Heart right ventricle (tissue), 16 donors: ENCODE data around the gene RAMP1. TPM values are rescaled to one million over a fixed set of nuclear protein-coding genes. Genes with fewer than 3 reads are reported as not detected.

Source experiments
- ATAC-seq, 8 donors: fragments of 200-7000 bp; cut with Tn5 transposase; one replicate each; pipeline ENCODE4 v1.9.1; 2020; ENCODE audit warnings: mild to moderate bottlenecking in 8 of 8, moderate library complexity in 8 of 8, moderate number of reproducible peaks in 1 of 8
- DNase-seq, 2 donors: peaks; one replicate each; pipeline ENCODE4 v3.0.0-alpha.2; 2020
- H3K27ac ChIP-seq, 10 donors: fragments of 200-600 bp; sonication (generic) in 2 of 10; one replicate each; pipeline versions ENCODE4 v1.5.0 to v1.8.0; 2020 to 2022; ENCODE audit warnings: mild to moderate bottlenecking in 3 of 10
- H3K27me3 ChIP-seq, 7 donors: fragments of 200-600 bp; one replicate each; pipeline ENCODE4 v1.8.0; 2021 to 2022; ENCODE audit warnings: mild to moderate bottlenecking in 2 of 7
- H3K36me3 ChIP-seq, 9 donors: fragments of 200-600 bp; sonication (generic) in 1 of 9; one replicate each; pipeline versions ENCODE4 v1.5.0 to v1.8.0; 2020 to 2022; ENCODE audit warnings: mild to moderate bottlenecking in 2 of 9
- H3K4me1 ChIP-seq, 9 donors: fragments of 200-600 bp; sonication (generic) in 1 of 9; one replicate each; pipeline versions ENCODE4 v1.5.0 to v1.8.0; 2020 to 2022; ENCODE audit warnings: mild to moderate bottlenecking in 4 of 9
- H3K4me3 ChIP-seq, 10 donors: fragments of 200-600 bp; sonication (generic) in 2 of 10; one replicate each; pipeline versions ENCODE4 v1.5.0 to v1.8.0; 2020 to 2022; ENCODE audit warnings: mild to moderate bottlenecking in 7 of 10, moderate library complexity in 2 of 10
- H3K9me3 ChIP-seq, 11 donors: fragments of 200-600 bp in 10 of 11; sonication (generic) in 2 of 11; one replicate each; pipeline versions ENCODE4 v1.5.0 to v1.8.0; 2013 to 2022; ENCODE audit warnings: mild to moderate bottlenecking in 2 of 11, control low read depth in 1 of 11, moderate library complexity in 1 of 11
- WGBS, 2 donors: extraction: QIAGEN DNeasy Blood & Tissue Kit; methylation state at CpG; one replicate each; pipeline ENCODE4 v1.1.7; 2013; ENCODE audit warnings: inconsistent platforms in 1 of 2; 5-methylcytosine and 5-hydroxymethylcytosine counted together
- intact Hi-C, 10 donors: fragments of 100-400 bp; cut with DNase I; formaldehyde crosslinking; loops; one replicate each; pipeline versions ENCODE4 v1.11.1 to v1.14.2; 2022
- polyA plus RNA-seq, 2 donors: library from polyadenylated mRNA; stranded (reverse); fragments of 200-250 nt; gene quantifications; one replicate each; pipeline ENCODE4 v1.2.3, GENCODE V29; 2013
- total RNA-seq, 10 donors: library from RNA; stranded (reverse); fragmentation: NEBNext Ultra II Directional in 3 of 10; extraction: Animal tissue kit (Norgen Biotek cat#: 25700) in 3 of 10; gene quantifications; one replicate each; pipeline versions ENCODE4 v1.2.1 to v1.2.4, GENCODE V29; 2021 to 2023
- TF ChIP-seq, protein P1 (sequence below), 9 donors: fragments of 200-600 bp; sonication (generic) in 2 of 9; IDR thresholded peaks; one replicate each; pipeline versions ENCODE4 v1.5.0 to v1.8.0; 2021 to 2022; ENCODE audit warnings: antibody characterized with exemption in 9 of 9, mild to moderate bottlenecking in 5 of 9, moderate library complexity in 1 of 9
- donor health status: Arrhythmogenic right ventricular cardiomyopathy.
- donor health status: ischemic (EF 13 %, LVEDD 7.1; RV severe dilation, severe dysfunction).
- donor health status: healthy with polysubstance abuse.
- donor health status: DM: no; HTN: yes; CAD: no.
- donor health status: DM: no; HTN: no; CAD: no.
- donor health status: ischemic (EF 25% LVEDD 6.9; RV normal size, moderate dysfunction).
- donor health status: ischemic (EF 25% LVEDD 5.7; RV mildly dilated, moderate dysfunction).
- donor health status: healthy.
- donor health status: DM: yes; HTN: yes; CAD: no.
- donor health status: Ischemic cardiomyopathy.
- donor health status: ischemic (EF 35%, LVEDD 5.7; RV mildly dilated, moderate dysfunction).
- donor health status: nonischemic (EF 11% LVEDD 7.7; RV severe dilation, severe dysfunction).
- donor health status: DM: yes; HTN: yes; CAD: no.
- donor health status: PGD.
- donor health status: ischemic (EF 29% LVEDD 5.4; RV normal size, mild dysfunction).
- donor health status: nonischemic (EF 23%, LVEDD 6.1; RV moderate dilation, normal function).

The RAMP1 gene
- total and polyA plus RNA-seq, 12 donors: 52.7 to 1,549 (median 178) TPM

DNA sequence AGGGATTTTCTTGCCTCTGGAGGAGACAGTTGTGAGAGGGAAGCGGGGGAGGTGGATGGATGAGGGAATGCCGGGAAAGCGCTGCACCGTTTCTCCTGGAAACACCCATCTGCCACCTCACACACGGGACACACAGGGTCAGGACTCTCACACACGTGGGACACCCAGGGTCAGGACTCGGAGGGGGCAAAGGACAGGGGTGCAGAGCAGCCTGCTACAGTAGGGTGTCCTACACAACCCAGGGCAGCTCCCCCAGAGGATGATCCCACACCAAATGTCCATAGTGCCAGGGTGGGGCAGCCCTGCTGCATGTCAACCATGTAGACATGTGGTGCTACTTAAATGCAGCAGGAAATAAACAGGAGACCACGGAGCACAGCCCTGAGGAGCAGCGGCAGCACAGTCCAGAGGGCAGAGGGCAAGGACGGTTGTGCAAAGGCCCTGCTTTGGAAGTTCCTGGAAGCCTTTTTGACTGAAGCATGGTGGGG, 5.1 kb downstream of the RAMP1 start:
- H3K4me1 ChIP-seq: peaks cover 0 to 55% (median 19%) of the 10 kb centered on the region in 9 donors
- peak in 4 of 8 donors; percentile 1 to 40 (median 3) for ATAC-seq
- no peaks in the 10 kb centered on the region for H3K9me3 ChIP-seq
- peak overlapping the region; percentile 46 to 94 (median 86) for H3K27ac ChIP-seq
- WGBS, 2 donors: 53 to 59% methylated on average over 10 of the region's 10 CpGs
- no peak overlapping the region for H3K4me3 ChIP-seq
- intact Hi-C loops: loop anchor here in 6 of 10 donors (5.0 to 10.0 kb wide), 4 partner anchors 33 to 390 kb away; partner anchors contain the start of gene UBE2F (in 1 of the 6)
- no peak for DNase-seq
- TF ChIP-seq, protein P1, sequence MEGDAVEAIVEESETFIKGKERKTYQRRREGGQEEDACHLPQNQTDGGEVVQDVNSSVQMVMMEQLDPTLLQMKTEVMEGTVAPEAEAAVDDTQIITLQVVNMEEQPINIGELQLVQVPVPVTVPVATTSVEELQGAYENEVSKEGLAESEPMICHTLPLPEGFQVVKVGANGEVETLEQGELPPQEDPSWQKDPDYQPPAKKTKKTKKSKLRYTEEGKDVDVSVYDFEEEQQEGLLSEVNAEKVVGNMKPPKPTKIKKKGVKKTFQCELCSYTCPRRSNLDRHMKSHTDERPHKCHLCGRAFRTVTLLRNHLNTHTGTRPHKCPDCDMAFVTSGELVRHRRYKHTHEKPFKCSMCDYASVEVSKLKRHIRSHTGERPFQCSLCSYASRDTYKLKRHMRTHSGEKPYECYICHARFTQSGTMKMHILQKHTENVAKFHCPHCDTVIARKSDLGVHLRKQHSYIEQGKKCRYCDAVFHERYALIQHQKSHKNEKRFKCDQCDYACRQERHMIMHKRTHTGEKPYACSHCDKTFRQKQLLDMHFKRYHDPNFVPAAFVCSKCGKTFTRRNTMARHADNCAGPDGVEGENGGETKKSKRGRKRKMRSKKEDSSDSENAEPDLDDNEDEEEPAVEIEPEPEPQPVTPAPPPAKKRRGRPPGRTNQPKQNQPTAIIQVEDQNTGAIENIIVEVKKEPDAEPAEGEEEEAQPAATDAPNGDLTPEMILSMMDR (IDR thresholded peaks at IDR 0.05): no peak
- H3K36me3 ChIP-seq: no peaks in the 10 kb centered on the region
- peaks cover 0 to 44% (median 26%) of the 10 kb centered on the region in 7 donors for H3K27me3 ChIP-seq

GRCh38 chr2:237864940-237865622, 5.7 kb downstream of the RAMP1 start:
- Histone ChIP-seq H3K4me3 (no peak overlapping the region), H3K36me3 (no peaks in the 10 kb centered on the region), H3K27me3 (peaks cover 0 to 38% (median 20%) of the 10 kb centered on the region in 7 donors), H3K27ac (peak overlapping the region in 9 of 10 donors; percentile 52 to 94 (median 89)), H3K4me1 (peaks cover 0 to 56% (median 22%) of the 10 kb centered on the region in 9 donors), H3K9me3 (no peaks in the 10 kb centered on the region)
- intact Hi-C loops: loop anchor here in 6 of 10 donors (5.0 to 10.0 kb wide), 4 partner anchors 32 to 390 kb away; partner anchors contain the start of gene UBE2F (in 1 of the 6)
- TF ChIP-seq, protein P1 (IDR thresholded peaks at IDR 0.05): no peak
- 55 to 62% methylated on average over 9 of the region's 9 CpGs for WGBS, 2 donors
- peak in 7 of 8 donors; percentile 30 to 73 (median 59) for ATAC-seq
- DNase-seq: no peak

- ATAC-seq (peak in 4 of 8 donors; percentile 0 to 14 (median 4)), DNase-seq (no peak)
- TF ChIP-seq, protein P1 (IDR thresholded peaks at IDR 0.05): no peak
- peaks cover 0 to 32% (median 16%) of the 10 kb centered on the region in 7 donors for H3K27me3 ChIP-seq
- intact Hi-C loops: loop anchor here in 2 of 10 donors (10.0 kb wide), 2 partner anchors 279 to 389 kb away; no protein-coding TSS in a partner anchor
- 62 to 72% methylated on average over 7 of the region's 7 CpGs for WGBS, 2 donors
- peak overlapping the region in 8 of 10 donors; percentile 41 to 94 (median 86) for H3K27ac ChIP-seq
- H3K9me3 ChIP-seq: no peaks in the 10 kb centered on the region
- peaks cover 0 to 62% (median 24%) of the 10 kb centered on the region in 9 donors for H3K4me1 ChIP-seq
- H3K36me3 ChIP-seq: no peaks in the 10 kb centered on the region
- no peak overlapping the region for H3K4me3 ChIP-seq
Measured at GRCh38 chr2:237865623-237866041, 6.2 kb downstream of the RAMP1 start.

DNA sequence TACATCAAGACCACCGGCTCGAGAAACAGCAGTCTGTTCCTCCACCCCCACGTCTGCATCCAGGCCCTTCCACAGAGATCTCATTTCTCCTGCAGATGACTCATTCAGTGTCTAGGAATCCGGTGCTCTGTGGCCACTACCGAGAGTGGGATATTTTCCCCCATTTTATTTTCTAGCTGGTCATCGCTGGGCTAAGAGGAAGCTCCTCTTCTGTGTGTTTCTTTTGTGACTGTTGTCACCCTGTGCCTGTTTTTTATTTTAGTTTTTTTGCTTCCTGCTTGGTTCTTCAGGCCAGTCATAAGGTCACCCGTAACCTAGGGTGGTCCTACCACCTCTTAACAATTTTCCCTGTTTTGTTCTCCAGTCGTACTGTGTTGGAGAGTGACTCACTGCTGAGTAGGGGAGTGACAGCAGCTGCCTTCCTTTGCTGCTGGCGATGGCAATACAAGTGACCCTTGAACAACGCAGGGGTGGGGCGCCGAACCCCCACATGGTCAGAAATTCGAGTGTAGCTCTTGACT, 6.7 kb downstream of the RAMP1 start:
- peaks cover 0 to 67% (median 29%) of the 10 kb centered on the region in 9 donors for H3K4me1 ChIP-seq
- H3K9me3 ChIP-seq: no peaks in the 10 kb centered on the region
- WGBS, 2 donors: 49 to 51% methylated on average over 13 of the region's 13 CpGs
- peaks cover 0 to 28% (median 11%) of the 10 kb centered on the region in 7 donors for H3K27me3 ChIP-seq
- H3K36me3 ChIP-seq: no peaks in the 10 kb centered on the region
- ATAC-seq (no peak), DNase-seq (no peak)
- intact Hi-C loops: loop anchor here in 2 of 10 donors (10.0 kb wide), 2 partner anchors 279 to 389 kb away; no protein-coding TSS in a partner anchor
- peak overlapping the region in 7 of 10 donors; percentile 41 to 94 (median 89) for H3K27ac ChIP-seq
- TF ChIP-seq, protein P1 (IDR thresholded peaks at IDR 0.05): no peak
- no peak overlapping the region for H3K4me3 ChIP-seq
